Right atrium auricular region (tissue), 2 donors: ENCODE measurements around the gene ADARB2. TPM values are rescaled to one million over a fixed set of nuclear protein-coding genes. Genes with fewer than 3 reads are reported as not detected.

Experiments used
- DNase-seq: peaks from one replicate; pipeline ENCODE4 v3.0.0-alpha.2; 2019; ENCODE audit warnings: low spot score
- H3K27ac ChIP-seq, 2 donors: fragments of 200-600 bp; sonication (generic); 1 replicate in 1 of 2; 2 replicates in 1 of 2; pipeline ENCODE4 v1.5.1; 2016 to 2019
- H3K27me3 ChIP-seq, 2 donors: fragments of 200-600 bp; sonication (generic); one replicate each; pipeline versions ENCODE4 v1.5.1 to v1.6.0; 2017 to 2019
- H3K36me3 ChIP-seq: fragments of 200-600 bp; sonication (generic); one replicate; pipeline ENCODE4 v1.5.1; 2016
- H3K4me1 ChIP-seq, 2 donors: fragments of 200-600 bp; sonication (generic); one replicate each; pipeline versions ENCODE4 v1.5.1 to v1.6.0; 2017 to 2019
- H3K4me3 ChIP-seq, 2 donors: fragments of 200-600 bp; sonication (generic); 1 replicate in 1 of 2; 2 replicates in 1 of 2; pipeline ENCODE4 v1.5.1; 2017 to 2019; ENCODE audit warnings: mild to moderate bottlenecking in 1 of 2, moderate library complexity in 1 of 2
- H3K9me3 ChIP-seq, 2 donors: fragments of 200-600 bp; sonication (generic); one replicate each; pipeline ENCODE4 v1.5.1; 2019
- total RNA-seq, 2 donors: library from RNA; depleted of rRNA; stranded (reverse); fragments of >200 nt; gene quantifications; one replicate each; pipeline ENCODE4 v1.1.0, GENCODE V29; 2016
- TF ChIP-seq, protein P1 (sequence below), 2 donors: fragments of 200-600 bp; sonication (generic); IDR thresholded peaks; one replicate each; pipeline ENCODE4 v1.5.1; 2019; ENCODE audit warnings: antibody characterized with exemption in 2 of 2

The ADARB2 gene
- total RNA-seq, 2 donors from 2014 or later = 0.33 to 0.71 TPM

DNA sequence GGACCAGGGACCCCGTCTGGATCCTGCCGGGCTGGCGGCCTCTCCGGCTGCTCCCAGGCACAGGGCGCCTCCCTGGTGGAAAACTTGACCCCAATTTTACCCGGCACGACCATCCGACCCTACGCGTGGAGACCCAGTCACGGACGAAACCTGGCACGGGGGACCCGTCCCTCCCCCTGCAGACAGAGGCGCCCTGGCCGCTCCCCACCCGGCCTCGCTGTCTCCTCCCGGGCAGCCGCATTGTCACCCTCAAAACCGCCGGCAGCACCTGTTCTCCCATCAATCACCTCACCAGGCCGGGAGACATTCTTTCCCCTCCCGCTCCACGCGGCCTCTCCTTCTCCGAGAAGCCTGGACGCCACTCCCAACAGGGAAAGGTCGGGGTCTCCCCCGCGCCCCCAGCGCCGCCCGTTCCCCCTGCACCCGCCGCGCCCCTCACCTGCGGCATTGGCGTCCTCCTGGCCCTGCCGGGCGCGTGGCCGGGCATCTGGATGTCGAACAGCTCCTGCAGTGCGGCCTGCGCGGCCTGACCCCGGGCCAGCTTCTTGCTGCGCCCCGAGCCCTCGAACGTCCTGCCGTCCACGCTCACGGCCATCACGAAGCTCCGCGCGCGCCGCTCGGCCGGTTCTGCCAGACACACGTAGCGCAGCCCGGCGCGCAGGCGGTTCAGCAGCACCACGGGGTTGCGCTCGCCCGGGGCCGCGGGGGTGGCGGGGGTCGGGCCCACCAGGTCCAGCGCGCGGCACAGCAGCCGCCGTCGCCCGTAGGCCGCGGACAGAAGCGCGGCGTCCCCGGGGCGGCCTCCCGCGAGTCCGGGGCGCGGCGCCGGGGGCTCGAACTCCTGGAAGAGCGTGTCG, 374.5 kb downstream of the ADARB2 start:
- DNase-seq = no peak
- no peaks in the 10 kb centered on the region for H3K4me1 ChIP-seq
- H3K9me3 ChIP-seq = no peaks in the 10 kb centered on the region
- H3K36me3 ChIP-seq = no peaks in the 10 kb centered on the region
- no peak overlapping the region for H3K4me3 ChIP-seq
- TF ChIP-seq, protein P1, sequence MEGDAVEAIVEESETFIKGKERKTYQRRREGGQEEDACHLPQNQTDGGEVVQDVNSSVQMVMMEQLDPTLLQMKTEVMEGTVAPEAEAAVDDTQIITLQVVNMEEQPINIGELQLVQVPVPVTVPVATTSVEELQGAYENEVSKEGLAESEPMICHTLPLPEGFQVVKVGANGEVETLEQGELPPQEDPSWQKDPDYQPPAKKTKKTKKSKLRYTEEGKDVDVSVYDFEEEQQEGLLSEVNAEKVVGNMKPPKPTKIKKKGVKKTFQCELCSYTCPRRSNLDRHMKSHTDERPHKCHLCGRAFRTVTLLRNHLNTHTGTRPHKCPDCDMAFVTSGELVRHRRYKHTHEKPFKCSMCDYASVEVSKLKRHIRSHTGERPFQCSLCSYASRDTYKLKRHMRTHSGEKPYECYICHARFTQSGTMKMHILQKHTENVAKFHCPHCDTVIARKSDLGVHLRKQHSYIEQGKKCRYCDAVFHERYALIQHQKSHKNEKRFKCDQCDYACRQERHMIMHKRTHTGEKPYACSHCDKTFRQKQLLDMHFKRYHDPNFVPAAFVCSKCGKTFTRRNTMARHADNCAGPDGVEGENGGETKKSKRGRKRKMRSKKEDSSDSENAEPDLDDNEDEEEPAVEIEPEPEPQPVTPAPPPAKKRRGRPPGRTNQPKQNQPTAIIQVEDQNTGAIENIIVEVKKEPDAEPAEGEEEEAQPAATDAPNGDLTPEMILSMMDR (IDR thresholded peaks at IDR 0.05) = no peak
- H3K27me3 ChIP-seq = no peaks in the 10 kb centered on the region
- no peak overlapping the region for H3K27ac ChIP-seq

DNA sequence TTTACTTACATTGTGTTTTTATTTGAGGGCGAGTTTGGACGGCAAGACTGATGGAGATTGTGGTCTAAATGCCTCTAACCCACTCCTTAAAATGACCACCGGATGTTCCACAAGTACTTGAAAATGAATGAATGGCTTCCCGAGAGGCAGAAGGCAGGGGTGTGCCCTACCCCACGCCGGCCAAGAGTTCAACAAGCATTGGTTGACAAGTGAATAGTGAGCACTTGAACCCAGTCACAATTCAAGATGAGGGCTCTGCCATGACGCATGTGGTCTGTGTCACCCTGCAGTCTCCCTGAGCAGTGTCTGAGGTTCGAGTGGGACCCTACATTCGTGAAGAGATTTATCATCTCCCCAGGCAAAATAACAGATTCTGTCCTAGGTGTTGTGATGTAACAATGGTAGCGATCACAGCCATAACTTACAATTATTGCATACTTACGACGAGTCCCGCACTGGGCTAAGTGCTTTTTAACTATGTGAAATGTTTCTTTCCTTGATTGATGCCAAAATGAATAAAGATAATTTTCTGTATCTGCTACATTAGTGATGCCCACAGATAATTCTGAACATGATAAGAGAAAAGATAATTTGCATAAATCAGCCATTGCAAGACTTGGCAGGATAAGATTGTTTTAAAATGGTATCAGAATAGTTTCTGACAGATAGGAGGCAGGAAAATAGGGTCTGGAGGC, 375.8 kb downstream of the ADARB2 start:
- no peak for DNase-seq
- TF ChIP-seq, protein P1 (IDR thresholded peaks at IDR 0.05) = no peak
- no peaks in the 10 kb centered on the region for H3K27me3 ChIP-seq
- no peaks in the 10 kb centered on the region for H3K9me3 ChIP-seq
- H3K36me3 ChIP-seq = no peaks in the 10 kb centered on the region
- H3K4me1 ChIP-seq = no peaks in the 10 kb centered on the region
- no peak overlapping the region for H3K27ac ChIP-seq
- no peak overlapping the region for H3K4me3 ChIP-seq

DNA sequence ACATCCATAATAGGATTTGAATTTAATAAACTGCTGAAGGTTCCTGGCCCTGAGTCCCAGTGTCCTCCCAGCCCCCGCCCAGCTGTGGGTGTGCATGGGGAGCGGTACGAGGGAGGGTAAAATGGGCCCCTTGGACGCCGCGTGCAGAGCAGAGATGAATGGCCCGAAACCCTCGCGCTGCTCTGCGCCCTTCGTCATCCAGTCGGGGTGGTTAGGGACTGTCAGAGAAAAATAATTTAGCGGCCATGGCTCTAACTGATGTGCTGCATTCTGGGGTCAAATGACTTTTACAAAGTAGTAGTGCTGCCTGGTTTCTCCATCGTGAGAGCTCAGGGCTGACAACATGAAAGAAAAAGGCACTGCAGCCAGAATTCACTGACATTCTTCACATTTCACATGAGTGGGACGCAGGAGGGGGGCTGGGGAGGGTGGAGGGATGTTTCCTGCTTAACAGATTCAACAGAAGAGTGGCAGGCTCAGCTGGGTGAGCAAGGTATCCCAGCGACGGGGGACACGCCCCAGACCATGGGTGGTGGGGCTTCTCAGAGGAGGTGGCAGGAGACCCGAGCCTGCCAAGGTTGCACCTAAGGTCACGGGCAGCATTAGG, 376.7 kb downstream of the ADARB2 start:
- DNase-seq = no peak
- no peak overlapping the region for H3K4me3 ChIP-seq
- no peaks in the 10 kb centered on the region for H3K27me3 ChIP-seq
- no peaks in the 10 kb centered on the region for H3K4me1 ChIP-seq
- no peaks in the 10 kb centered on the region for H3K9me3 ChIP-seq
- TF ChIP-seq, protein P1 (IDR thresholded peaks at IDR 0.05) = no peak
- no peak overlapping the region for H3K27ac ChIP-seq
- no peaks in the 10 kb centered on the region for H3K36me3 ChIP-seq

DNA sequence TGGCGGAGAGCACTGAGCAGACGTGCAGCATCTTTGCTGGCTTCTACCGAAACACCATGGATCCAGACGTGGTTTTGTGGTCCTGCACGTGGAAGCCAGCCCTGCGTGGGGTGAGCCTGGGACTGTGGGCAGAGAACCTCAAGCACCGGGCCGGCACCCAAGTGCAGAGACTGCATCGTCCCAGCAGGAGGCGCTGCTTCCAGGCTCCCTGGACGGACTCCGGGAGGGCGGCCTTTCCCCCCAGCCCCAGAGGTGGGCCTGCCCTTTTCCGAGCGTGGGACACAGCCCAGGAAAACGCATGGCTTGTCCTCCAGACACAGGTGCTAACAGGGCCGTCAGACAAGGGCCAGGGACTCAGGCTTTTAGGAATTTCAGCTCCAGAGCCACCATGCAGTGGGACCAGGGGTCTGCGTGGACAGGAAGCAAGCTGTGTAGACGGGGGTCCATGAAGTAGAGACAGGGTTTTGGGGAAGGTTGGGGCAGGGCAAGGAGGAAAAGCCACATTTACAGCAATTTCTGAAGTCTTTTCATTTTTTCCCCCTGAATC, 377.2 kb downstream of the ADARB2 start:
- H3K27me3 ChIP-seq = no peaks in the 10 kb centered on the region
- no peaks in the 10 kb centered on the region for H3K36me3 ChIP-seq
- DNase-seq = no peak
- no peaks in the 10 kb centered on the region for H3K9me3 ChIP-seq
- H3K4me1 ChIP-seq = no peaks in the 10 kb centered on the region
- no peak overlapping the region for H3K27ac ChIP-seq
- no peak overlapping the region for H3K4me3 ChIP-seq
- TF ChIP-seq, protein P1 (IDR thresholded peaks at IDR 0.05) = no peak

- H3K36me3 ChIP-seq = no peaks in the 10 kb centered on the region
- no peaks in the 10 kb centered on the region for H3K4me1 ChIP-seq
- no peak overlapping the region for H3K4me3 ChIP-seq
- no peaks in the 10 kb centered on the region for H3K9me3 ChIP-seq
- TF ChIP-seq, protein P1 (IDR thresholded peaks at IDR 0.05) = no peak
- H3K27me3 ChIP-seq = no peaks in the 10 kb centered on the region
- no peak for DNase-seq
- no peak overlapping the region for H3K27ac ChIP-seq
These were observed 377.7 kb downstream of the ADARB2 start for GRCh38 chr10:1359626-1359955.
